Panc1 (cell line): ENCODE results near the gene SIGLEC9. TPM values are rescaled to one million over a fixed set of nuclear protein-coding genes. Genes with fewer than 3 reads are reported as not detected.

ENCODE experiments used
- ATAC-seq: fragments of 200-7000 bp; cut with Tn5 transposase; 2 replicates; pipeline ENCODE4 v1.9.1; 2020; ENCODE audit warnings: mild to moderate bottlenecking, moderate library complexity
- BruUV-seq: library from RNA; stranded (reverse); fragments of 400-500 nt; replicated peaks from 2 replicates; lab custom pipeline; 2021; lab: Mats Ljungman, UMichigan
- CTCF ChIA-PET: fragments of 300-600 bp; sonication (Branson Sonifier 250); formaldehyde crosslinking; loops from one replicate; lab custom pipeline; 2022; ENCODE audit warnings: antibody characterized with exemption; lab: Charles Lee
- POLR2A ChIA-PET: fragments of 300-600 bp; sonication (Branson Sonifier 250); formaldehyde crosslinking; loops from one replicate; lab custom pipeline; 2022; ENCODE audit warnings: antibody characterized with exemption; lab: Charles Lee
- DNase-seq: peaks from one replicate; pipeline ENCODE4 v3.0.0-alpha.2; 2010; ENCODE audit warnings: low read depth, low spot score
- H3K27ac ChIP-seq: 2 replicates; pipeline ENCODE4 v1.5.1; 2011; ENCODE audit warnings: mild to moderate bottlenecking, low read length, inconsistent platforms
- H3K27me3 ChIP-seq: fragments of 200-500 bp; sonication (Bioruptor generic); 2 replicates; pipeline ENCODE4 v1.6.0; 2014; ENCODE audit warnings: low read length, inconsistent platforms; ENCODE audit not compliant: control insufficient read depth, insufficient read depth
- H3K36me3 ChIP-seq: fragments of 200-500 bp; sonication (Bioruptor generic); 2 replicates; pipeline ENCODE4 v1.5.1; 2014; ENCODE audit warnings: inconsistent platforms, mild to moderate bottlenecking, low read length, moderate library complexity; ENCODE audit not compliant: control insufficient read depth, insufficient read depth
- H3K4me1 ChIP-seq: 2 replicates; pipeline ENCODE4 v1.5.1; 2011; ENCODE audit warnings: inconsistent platforms, mild to moderate bottlenecking, low read length, moderate library complexity; ENCODE audit not compliant: control insufficient read depth, insufficient read depth
- H3K4me3 ChIP-seq, 2 experiments: 2 replicates each; pipeline ENCODE4 v1.5.1; 2011 to 2012; ENCODE audit warnings: low read depth in 2 of 2, low read length in 2 of 2, mild to moderate bottlenecking in 2 of 2, inconsistent platforms in 1 of 2, moderate library complexity in 1 of 2
- H3K9me3 ChIP-seq: fragments of 200-500 bp; sonication (Bioruptor generic); 2 replicates; pipeline ENCODE4 v1.5.1; 2014; ENCODE audit warnings: low read depth, mild to moderate bottlenecking, inconsistent platforms, low read length, moderate library complexity; ENCODE audit not compliant: control insufficient read depth, insufficient read depth
- CTCF ChIP-seq: fragments of 450-650 bp; IDR thresholded peaks from 2 replicates; pipeline ENCODE4 v1.5.1; 2017; ENCODE audit warnings: mild to moderate bottlenecking
- POLR2AphosphoS5 ChIP-seq: IDR thresholded peaks from 2 replicates; pipeline ENCODE4 v1.6.1; 2012; ENCODE audit warnings: mild to moderate bottlenecking, low read depth, low read length, moderate library complexity
- REST ChIP-seq, 2 experiments: IDR thresholded peaks; 2 replicates each; pipeline ENCODE4 v1.6.1; 2011 to 2012; ENCODE audit warnings: low read depth in 2 of 2, control low read depth in 1 of 2, low read length in 1 of 2, mild to moderate bottlenecking in 1 of 2, moderate library complexity in 1 of 2; ENCODE audit not compliant: insufficient read depth in 1 of 2
- SIN3A ChIP-seq: IDR thresholded peaks from 2 replicates; pipeline ENCODE4 v1.6.1; 2012; ENCODE audit warnings: low read depth, mild to moderate bottlenecking, low read length, moderate library complexity, borderline replicate concordance; ENCODE audit not compliant: insufficient read depth
- TCF7L2 ChIP-seq: IDR thresholded peaks from 2 replicates; pipeline ENCODE4 v1.6.1; 2011; ENCODE audit warnings: mild to moderate bottlenecking, low read depth, low read length, inconsistent platforms
- in situ Hi-C: cut with HindIII; loops from 2 replicates; pipeline ENCODE4 v1.10.0; 2016; ENCODE audit warnings: low sequenced_read_pairs, low pct_unique_long_range_greater_than_20kb
- intact Hi-C: fragments of 100-400 bp; cut with micrococcal nuclease; formaldehyde crosslinking; loops from one replicate; pipeline ENCODE4 v1.10.0; 2022; ENCODE audit not compliant: unreplicated experiment
- total RNA-seq: library from RNA; stranded (reverse); gene quantifications from one replicate; pipeline ENCODE4 v1.2.1, GENCODE V29; 2021; ENCODE audit not compliant: unreplicated experiment

SIGLEC9 gene
- total RNA-seq, 1 experiment from 2014 or later = not detected

- H3K4me1 ChIP-seq = no peaks in the 10 kb centered on the region
- no peaks in the 10 kb centered on the region for H3K9me3 ChIP-seq
- ATAC-seq (no peak), DNase-seq (no peak)
- no peaks in the 10 kb centered on the region for H3K36me3 ChIP-seq
- H3K27me3 ChIP-seq = no peaks in the 10 kb centered on the region; the same call in 1 of the 2 replicates
- CTCF ChIA-PET = no interaction called here
- H3K27ac ChIP-seq = no peak overlapping the region
- intact Hi-C loops (no loop called here), in situ Hi-C loops (no loop called here)
- BruUV-seq = no TSS peak
- no peak for TF ChIP-seq SIN3A
- TF ChIP-seq POLR2AphosphoS5 = no peak
- no peak for TF ChIP-seq REST (IDR thresholded peaks at IDR 0.05; ENCODE audit: insufficient read depth in 1 of 2, low read depth in 2 of 2, low read length in 1 of 2)
- no peak overlapping the region for H3K4me3 ChIP-seq
- POLR2A ChIA-PET = no interaction called here
These were observed 13.2 kb downstream of the SIGLEC9 start for GRCh38 chr19:51137792-51138425.

DNA sequence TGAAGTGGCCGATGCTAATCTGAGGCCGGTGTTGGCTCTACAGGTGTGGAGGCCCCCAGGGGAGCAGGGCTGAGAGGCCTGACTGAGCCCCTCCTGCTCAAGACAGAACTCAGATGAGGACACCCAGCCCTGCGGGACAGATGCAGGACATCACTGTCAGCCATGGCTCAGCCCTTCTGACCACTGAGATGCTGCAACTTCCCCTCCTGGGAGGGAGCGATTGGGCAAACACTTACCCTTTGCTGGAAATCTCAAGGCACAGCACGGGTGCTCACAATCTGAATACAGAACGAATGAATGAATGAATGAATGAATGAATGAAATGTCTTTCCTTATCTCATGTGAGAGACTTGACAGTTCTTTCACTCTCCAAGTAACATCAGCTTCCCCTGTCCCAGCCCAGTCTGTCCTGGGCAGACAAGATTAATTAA, 13.9 kb downstream of the SIGLEC9 start:
- Histone ChIP-seq H3K4me3 (no peak overlapping the region), H3K9me3 (no peaks in the 10 kb centered on the region), H3K36me3 (no peaks in the 10 kb centered on the region), H3K4me1 (no peaks in the 10 kb centered on the region), H3K27ac (no peak overlapping the region), H3K27me3 (no peaks in the 10 kb centered on the region; the same call in 1 of the 2 replicates)
- TF ChIP-seq REST (IDR thresholded peaks at IDR 0.05; ENCODE audit: insufficient read depth in 1 of 2, low read depth in 2 of 2, low read length in 1 of 2) (no peak), CTCF (no peak), SIN3A (no peak), POLR2AphosphoS5 (no peak), TCF7L2 (no peak)
- DNase-seq (no peak), ATAC-seq (no peak)
- in situ Hi-C loops (no loop called here), intact Hi-C loops (no loop called here)
- ChIA-PET POLR2A (no interaction called here), CTCF (no interaction called here)
- no TSS peak for BruUV-seq
